GM08714 (cell line): ENCODE measurements around the gene TRNP1.
A peak's percentile ranks its signal among the peaks of the same experiment; 100 is the strongest.

ENCODE experiments used
- H3K4me3 ChIP-seq: fragments of 200-500 bp; sonication (Bioruptor generic); 2 replicates; pipeline ENCODE4 v1.5.1; 2014; ENCODE audit warnings: mild to moderate bottlenecking, low read length, inconsistent platforms
- ZNF274 ChIP-seq: IDR thresholded peaks from 2 replicates; pipeline ENCODE4 v1.6.1; 2012; ENCODE audit warnings: mild to moderate bottlenecking, low read depth, low read length

Gene TRNP1

GRCh38 chr1:26991310-26992116, 2.0 kb upstream of the TRNP1 start:
- H3K4me3 ChIP-seq: no peak overlapping the region
- no peak for TF ChIP-seq ZNF274

GRCh38 chr1:26994020-26994786, 711 bp downstream of the TRNP1 start:
- peak overlapping the region; percentile 53; the same call in 1 of the 2 replicates for H3K4me3 ChIP-seq

GRCh38 chr1:26994787-26995517, 1.5 kb downstream of the TRNP1 start:
- no peak for TF ChIP-seq ZNF274
- no peak overlapping the region for H3K4me3 ChIP-seq

More at GRCh38 chr1:26994020-26994786, 711 bp downstream of the TRNP1 start:
- TF ChIP-seq ZNF274: no peak

GRCh38 chr1:26996024-26996423, 2.5 kb downstream of the TRNP1 start:
- TF ChIP-seq ZNF274: no peak
- no peak overlapping the region for H3K4me3 ChIP-seq

DNA sequence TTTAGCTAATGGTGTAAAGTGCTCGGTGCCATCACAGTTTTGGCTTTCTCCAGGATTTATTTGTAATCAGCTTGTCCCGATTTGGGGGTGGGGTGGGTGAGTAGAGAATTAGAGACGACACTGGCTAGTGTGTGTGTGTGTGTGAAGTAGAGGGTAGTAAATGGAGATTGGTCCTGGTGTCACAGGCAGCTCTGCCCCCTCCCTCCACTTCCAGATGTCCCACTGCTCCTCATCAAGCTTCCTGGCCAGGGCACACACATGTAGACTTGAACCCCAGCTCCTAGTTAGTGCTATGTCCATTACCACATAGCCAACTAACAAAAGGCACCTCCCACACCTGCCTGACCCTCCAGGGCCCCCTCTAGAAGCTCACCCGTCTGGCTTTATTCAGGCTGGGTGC, 3.2 kb downstream of the TRNP1 start:
- TF ChIP-seq ZNF274: no peak
- H3K4me3 ChIP-seq: no peak overlapping the region

- no peak for TF ChIP-seq ZNF274
- no peak overlapping the region for H3K4me3 ChIP-seq
Observed at GRCh38 chr1:26998429-26999300, 5.2 kb downstream of the TRNP1 start.

GRCh38 chr1:26999440-26999987, 6.0 kb downstream of the TRNP1 start:
- TF ChIP-seq ZNF274: no peak
- H3K4me3 ChIP-seq: no peak overlapping the region

GRCh38 chr1:27000090-27000816, 6.8 kb downstream of the TRNP1 start:
- H3K4me3 ChIP-seq: no peak overlapping the region

DNA sequence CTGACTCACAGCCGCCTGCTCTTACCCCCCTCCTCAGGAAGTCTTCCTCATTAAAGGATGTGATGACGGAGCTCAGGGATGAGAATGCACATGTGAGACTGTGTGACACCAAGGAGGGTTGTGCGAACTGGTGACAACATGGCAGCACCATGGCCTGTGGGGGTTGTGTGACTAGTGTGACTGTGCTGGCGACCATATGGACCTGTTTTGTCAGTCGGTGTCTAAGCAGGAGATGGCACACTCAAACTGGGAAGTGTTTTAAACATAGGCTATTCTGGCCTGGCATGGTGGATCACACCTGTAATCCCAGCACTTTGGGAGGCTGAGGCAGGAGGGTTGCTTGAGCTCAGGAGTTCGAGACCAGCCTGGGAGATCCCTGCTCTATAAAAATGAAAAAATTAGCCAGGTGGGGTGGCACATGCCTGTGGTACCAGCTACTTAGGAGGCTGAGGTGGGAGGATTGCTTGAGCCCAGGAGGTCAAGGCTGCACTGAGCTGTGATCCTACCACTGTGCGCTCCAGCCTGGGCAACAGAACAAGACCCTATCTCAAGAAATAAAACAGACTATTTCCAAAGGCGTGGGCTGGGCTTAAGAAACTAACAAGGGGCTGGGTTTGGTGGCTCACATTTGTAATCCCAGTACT, 7.4 kb downstream of the TRNP1 start:
- no peak overlapping the region for H3K4me3 ChIP-seq
- TF ChIP-seq ZNF274: no peak

More at GRCh38 chr1:27000090-27000816, 6.8 kb downstream of the TRNP1 start:
- no peak for TF ChIP-seq ZNF274

GRCh38 chr1:27001570-27002360, 8.3 kb downstream of the TRNP1 start:
- H3K4me3 ChIP-seq: no peak overlapping the region
- TF ChIP-seq ZNF274: no peak

DNA sequence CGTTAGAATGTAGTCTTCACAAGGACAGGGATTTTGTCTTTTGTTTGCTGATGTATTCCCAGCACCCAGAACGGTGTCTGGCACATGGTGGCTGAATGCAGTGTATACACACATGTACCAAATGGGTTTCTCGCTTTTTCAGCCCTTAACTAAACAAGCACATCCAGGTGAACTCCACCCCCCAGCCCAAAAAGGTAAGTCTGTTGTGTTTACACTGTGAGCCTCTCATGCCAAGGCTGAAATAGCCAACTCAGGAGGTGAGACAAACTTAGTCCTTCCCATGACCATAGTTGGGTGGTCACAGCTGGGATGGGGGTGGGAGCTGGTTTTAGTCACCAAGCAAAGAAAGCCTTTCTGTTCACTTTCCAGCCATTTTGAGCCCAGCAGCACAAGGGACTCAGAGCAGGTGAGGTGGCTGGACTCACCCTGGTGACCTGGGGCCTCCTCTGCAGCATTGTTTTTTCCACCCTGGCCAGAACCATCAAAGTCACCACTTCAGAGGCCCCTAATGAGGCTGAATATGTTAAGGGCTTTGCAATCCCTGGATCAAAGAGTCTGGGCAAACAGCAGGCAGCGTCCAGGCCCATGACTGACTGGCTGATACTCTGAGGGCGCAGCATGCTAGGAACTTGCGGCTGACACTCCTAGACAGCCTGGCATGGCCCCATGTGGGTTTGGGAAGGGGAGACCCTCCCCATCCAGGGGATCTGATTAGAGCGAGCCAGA, 10.4 kb downstream of the TRNP1 start:
- H3K4me3 ChIP-seq: no peak overlapping the region
- TF ChIP-seq ZNF274: no peak
